GM19043 (cell line): ENCODE data around the gene ST6GALNAC2.
"Not testable (repeated sequence)": the region's sequence is repeated elsewhere in the genome, so short reads cannot be mapped to it uniquely, and the experiment has no call there.

Source experiments
- ATAC-seq: cut with Tn5 transposase; IDR thresholded peaks from one replicate; pipeline ENCODE4 v1.9.1; 2021; ENCODE audit warnings: low read depth; ENCODE audit not compliant: unreplicated experiment

Gene ST6GALNAC2

GRCh38 chr17:76543482-76543825 lies 42.2 kb downstream of the ST6GALNAC2 start:
- no peak for ATAC-seq

GRCh38 chr17:76542984-76543383 lies 42.7 kb downstream of the ST6GALNAC2 start:
- no peak for ATAC-seq

- ATAC-seq = no peak
Measured at GRCh38 chr17:76542566-76542971, 43.1 kb downstream of the ST6GALNAC2 start.

GRCh38 chr17:76541739-76542454 lies 43.8 kb downstream of the ST6GALNAC2 start:
- no peak for ATAC-seq

GRCh38 chr17:76540381-76541300 lies 45.0 kb downstream of the ST6GALNAC2 start:
- ATAC-seq = no peak

- ATAC-seq = no peak
Measured at GRCh38 chr17:76539631-76540271, 45.9 kb downstream of the ST6GALNAC2 start, which contains the start of gene PRCD. PRCD (plus strand) TSS chr17:76540044; CDS start chr17:76540142, 98 bp downstream.

- no peak for ATAC-seq
Measured at GRCh38 chr17:76538941-76539570, 46.6 kb downstream of the ST6GALNAC2 start.

- no peak for ATAC-seq
Measured at GRCh38 chr17:76538281-76538931, 47.3 kb downstream of the ST6GALNAC2 start.

- ATAC-seq = no peak
Measured at GRCh38 chr17:76537578-76538280, 47.9 kb downstream of the ST6GALNAC2 start, which contains the start of gene CYGB. CYGB (minus strand) TSS chr17:76537709; CDS start chr17:76537542, 167 bp downstream.

- no peak for ATAC-seq
Measured at GRCh38 chr17:76537288-76537577, 48.4 kb downstream of the ST6GALNAC2 start.

GRCh38 chr17:76536511-76537287 lies 49.0 kb downstream of the ST6GALNAC2 start:
- no peak for ATAC-seq

- no peak for ATAC-seq
Measured at GRCh38 chr17:76535788-76536510, 49.7 kb downstream of the ST6GALNAC2 start.

GRCh38 chr17:76534831-76535732 lies 50.6 kb downstream of the ST6GALNAC2 start:
- no peak for ATAC-seq

- not testable (repeated sequence) for ATAC-seq
Measured at GRCh38 chr17:76533640-76534359, 51.9 kb downstream of the ST6GALNAC2 start.

- no peak for ATAC-seq
Measured at GRCh38 chr17:76532072-76532651, 53.5 kb downstream of the ST6GALNAC2 start.

- ATAC-seq = no peak
Measured at GRCh38 chr17:76531486-76532038, 54.1 kb downstream of the ST6GALNAC2 start.
